SU-DHL-6 (cell line): ENCODE data around the gene ERCC8.

Source experiments
- CTCF ChIP-seq: fragments of 200-600 bp; sonication (generic); IDR thresholded peaks from one replicate; pipeline ENCODE4 v1.5.1; 2017; ENCODE audit warnings: antibody characterized with exemption, mild to moderate bottlenecking, low read length, moderate library complexity; ENCODE audit not compliant: insufficient read depth, poor library complexity, severe bottlenecking
- EZH2phosphoT487 ChIP-seq: fragments of 200-600 bp; sonication (generic), shearing (Covaris generic); conservative IDR thresholded peaks from 2 replicates; pipeline ENCODE4 v1.6.1; 2018; ENCODE audit warnings: mild to moderate bottlenecking, antibody characterized with exemption, low read length, moderate library complexity, mixed read lengths

GRCh38 chr5:60927450-60927849 lies 17.4 kb downstream of the ERCC8 start:
- TF ChIP-seq CTCF (no peak), EZH2phosphoT487 (no peak)
